DOHH2 (cell line): ENCODE measurements around the gene CDK2.
A peak's percentile ranks its signal among the peaks of the same experiment; 100 is the strongest.

Experiments used
- H3F3A ChIP-seq: fragments of 200-600 bp; sonication (generic), shearing (Covaris generic); 2 replicates; pipeline ENCODE4 v1.6.0; 2016; ENCODE audit warnings: antibody characterized with exemption, mild to moderate bottlenecking; ENCODE audit not compliant: control insufficient read depth, insufficient read depth
- H3K27ac ChIP-seq: fragments of 200-600 bp; sonication (generic); 2 replicates; pipeline ENCODE4 v1.5.1; 2014; ENCODE audit warnings: low read depth, mild to moderate bottlenecking, low read length, moderate library complexity
- H3K27me3 ChIP-seq: fragments of 200-600 bp; sonication (generic); 2 replicates; pipeline ENCODE4 v1.6.1; 2014; ENCODE audit warnings: mild to moderate bottlenecking, low read length, mixed read lengths; ENCODE audit not compliant: control insufficient read depth
- H3K36me3 ChIP-seq: fragments of 200-600 bp; sonication (generic); 2 replicates; pipeline ENCODE4 v1.6.1; 2014; ENCODE audit warnings: mild to moderate bottlenecking, low read length, moderate library complexity, mixed read lengths; ENCODE audit not compliant: control insufficient read depth
- H3K4me1 ChIP-seq: fragments of 200-600 bp; sonication (generic); 2 replicates; pipeline ENCODE4 v1.6.1; 2014; ENCODE audit warnings: mild to moderate bottlenecking, low read length, mixed read lengths; ENCODE audit not compliant: control insufficient read depth
- H3K4me2 ChIP-seq: fragments of 200-600 bp; sonication (generic); 2 replicates; pipeline ENCODE4 v1.6.0; 2014; ENCODE audit warnings: mild to moderate bottlenecking, low read length, moderate library complexity
- H3K4me3 ChIP-seq: fragments of 200-600 bp; sonication (generic); 2 replicates; pipeline ENCODE4 v1.5.1; 2014; ENCODE audit warnings: mild to moderate bottlenecking, low read length, mixed read lengths
- H3K79me2 ChIP-seq: fragments of 200-600 bp; sonication (generic); 2 replicates; pipeline ENCODE4 v1.6.1; 2014; ENCODE audit warnings: mild to moderate bottlenecking, low read length, mixed read lengths; ENCODE audit not compliant: control insufficient read depth
- H3K9me2 ChIP-seq: fragments of 200-600 bp; sonication (generic); replicated peaks from 2 replicates; pipeline ENCODE4 v1.6.1; 2014; ENCODE audit warnings: mild to moderate bottlenecking, low read length, mixed read lengths; ENCODE audit not compliant: control insufficient read depth
- H3K9me3 ChIP-seq: fragments of 200-600 bp; sonication (generic); 2 replicates; pipeline ENCODE4 v1.6.1; 2014; ENCODE audit warnings: antibody characterized with exemption, low read length, mixed read lengths; ENCODE audit not compliant: control insufficient read depth, insufficient read depth
- H4K20me1 ChIP-seq: fragments of 200-600 bp; sonication (generic); 2 replicates; pipeline ENCODE4 v1.6.0; 2014; ENCODE audit warnings: low read depth, mild to moderate bottlenecking, antibody characterized with exemption, low read length, moderate library complexity; ENCODE audit not compliant: control insufficient read depth, insufficient read depth
- EZH2phosphoT487 ChIP-seq: fragments of 200-600 bp; sonication (generic); IDR thresholded peaks from 2 replicates; pipeline ENCODE4 v1.6.1; 2017; ENCODE audit warnings: borderline replicate concordance, mild to moderate bottlenecking, antibody characterized with exemption, low read length, moderate library complexity, mixed read lengths
- TF ChIP-seq, protein P1 (sequence below): fragments of 200-600 bp; sonication (generic); IDR thresholded peaks from one replicate; pipeline ENCODE4 v1.5.1; 2014; ENCODE audit warnings: antibody characterized with exemption, mild to moderate bottlenecking, low read depth, low read length; ENCODE audit not compliant: poor library complexity, severe bottlenecking

CDK2 gene

DNA sequence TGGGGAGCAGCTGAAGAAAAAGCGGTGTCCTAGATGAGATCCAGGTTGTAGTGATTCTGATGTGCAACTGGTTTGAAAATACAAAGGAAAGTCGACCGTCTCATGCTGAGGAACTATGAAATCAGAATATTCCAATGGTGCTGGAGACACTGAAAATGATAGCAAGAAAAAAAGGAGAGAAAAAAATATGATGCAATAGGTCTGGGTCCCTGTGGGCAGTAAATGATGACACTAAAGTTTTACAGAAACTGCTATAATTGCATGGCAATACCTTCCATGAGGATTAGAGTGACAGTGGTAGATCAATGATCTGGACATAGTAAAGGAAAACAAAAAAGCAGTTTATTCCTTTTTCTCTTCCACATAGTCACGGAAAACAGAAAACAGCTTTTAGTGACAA is 41.3 kb upstream of the CDK2 start:
- Histone ChIP-seq H4K20me1 (no peaks in the 10 kb centered on the region), H3F3A (peaks cover 28% of the 10 kb centered on the region), H3K4me1 (peaks cover 48% of the 10 kb centered on the region), H3K36me3 (peaks cover 70% of the 10 kb centered on the region), H3K79me2 (peaks cover 78% of the 10 kb centered on the region), H3K9me2 (no peaks in the 10 kb centered on the region), H3K9me3 (no peaks in the 10 kb centered on the region), H3K4me3 (peak overlapping the region; percentile 95), H3K4me2 (peak overlapping the region; percentile 93), H3K27me3 (no peaks in the 10 kb centered on the region), H3K27ac (0 out of 2 replicates have a peak overlapping the region, but pooled peaks have one; percentile 97)
- TF ChIP-seq, protein P1, sequence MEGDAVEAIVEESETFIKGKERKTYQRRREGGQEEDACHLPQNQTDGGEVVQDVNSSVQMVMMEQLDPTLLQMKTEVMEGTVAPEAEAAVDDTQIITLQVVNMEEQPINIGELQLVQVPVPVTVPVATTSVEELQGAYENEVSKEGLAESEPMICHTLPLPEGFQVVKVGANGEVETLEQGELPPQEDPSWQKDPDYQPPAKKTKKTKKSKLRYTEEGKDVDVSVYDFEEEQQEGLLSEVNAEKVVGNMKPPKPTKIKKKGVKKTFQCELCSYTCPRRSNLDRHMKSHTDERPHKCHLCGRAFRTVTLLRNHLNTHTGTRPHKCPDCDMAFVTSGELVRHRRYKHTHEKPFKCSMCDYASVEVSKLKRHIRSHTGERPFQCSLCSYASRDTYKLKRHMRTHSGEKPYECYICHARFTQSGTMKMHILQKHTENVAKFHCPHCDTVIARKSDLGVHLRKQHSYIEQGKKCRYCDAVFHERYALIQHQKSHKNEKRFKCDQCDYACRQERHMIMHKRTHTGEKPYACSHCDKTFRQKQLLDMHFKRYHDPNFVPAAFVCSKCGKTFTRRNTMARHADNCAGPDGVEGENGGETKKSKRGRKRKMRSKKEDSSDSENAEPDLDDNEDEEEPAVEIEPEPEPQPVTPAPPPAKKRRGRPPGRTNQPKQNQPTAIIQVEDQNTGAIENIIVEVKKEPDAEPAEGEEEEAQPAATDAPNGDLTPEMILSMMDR = no peak
- TF ChIP-seq EZH2phosphoT487 = no peak

DNA sequence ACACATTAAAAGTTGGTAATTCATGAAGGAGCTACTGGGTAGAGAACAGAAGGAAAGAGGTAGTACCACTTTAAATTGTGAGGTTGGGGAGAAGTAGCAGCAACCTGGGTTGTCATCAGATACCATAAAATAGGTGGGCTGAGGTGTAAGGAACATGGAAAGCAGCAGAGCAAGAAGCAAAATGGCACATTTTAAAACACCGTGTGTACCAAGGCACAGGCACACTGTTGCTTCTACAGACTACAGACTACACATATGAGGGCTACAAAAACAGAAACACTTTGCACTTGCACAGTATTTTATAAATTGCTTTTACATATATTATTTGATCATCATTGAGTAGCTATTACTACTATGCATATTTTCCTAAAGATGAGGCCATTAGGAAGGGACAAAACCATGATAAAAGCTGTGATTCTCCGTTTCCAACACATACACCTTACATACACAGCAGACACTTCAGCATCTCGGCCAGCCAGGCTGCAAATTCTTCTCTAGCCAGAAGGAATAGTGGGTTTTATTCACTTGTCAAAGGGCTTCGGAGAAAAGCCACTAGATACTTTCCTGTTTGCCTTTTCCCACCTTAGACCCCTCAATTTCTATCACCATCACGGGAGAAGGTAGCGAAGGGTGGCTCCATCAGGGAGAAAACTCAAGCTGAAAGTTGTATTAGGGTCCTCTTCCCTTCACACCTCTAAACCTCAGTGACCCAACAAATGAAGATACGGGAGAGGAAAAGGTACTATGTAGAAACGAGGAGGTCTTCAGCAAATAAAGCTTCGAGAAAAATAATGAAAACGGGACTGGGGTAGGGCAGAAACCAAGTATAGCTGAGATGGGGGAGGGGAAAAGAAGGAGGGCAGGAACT is 40.5 kb upstream of the CDK2 start:
- Histone ChIP-seq H3K4me1 (peaks cover 56% of the 10 kb centered on the region), H4K20me1 (no peaks in the 10 kb centered on the region), H3K36me3 (peaks cover 63% of the 10 kb centered on the region), H3F3A (peaks cover 31% of the 10 kb centered on the region), H3K9me2 (no peaks in the 10 kb centered on the region), H3K4me2 (peak overlapping the region; percentile 93), H3K79me2 (peaks cover 74% of the 10 kb centered on the region), H3K27ac (peak overlapping the region; percentile 97), H3K4me3 (peak overlapping the region; percentile 95), H3K27me3 (no peaks in the 10 kb centered on the region), H3K9me3 (no peaks in the 10 kb centered on the region)
- TF ChIP-seq, protein P1 = no peak
- no peak for TF ChIP-seq EZH2phosphoT487

DNA sequence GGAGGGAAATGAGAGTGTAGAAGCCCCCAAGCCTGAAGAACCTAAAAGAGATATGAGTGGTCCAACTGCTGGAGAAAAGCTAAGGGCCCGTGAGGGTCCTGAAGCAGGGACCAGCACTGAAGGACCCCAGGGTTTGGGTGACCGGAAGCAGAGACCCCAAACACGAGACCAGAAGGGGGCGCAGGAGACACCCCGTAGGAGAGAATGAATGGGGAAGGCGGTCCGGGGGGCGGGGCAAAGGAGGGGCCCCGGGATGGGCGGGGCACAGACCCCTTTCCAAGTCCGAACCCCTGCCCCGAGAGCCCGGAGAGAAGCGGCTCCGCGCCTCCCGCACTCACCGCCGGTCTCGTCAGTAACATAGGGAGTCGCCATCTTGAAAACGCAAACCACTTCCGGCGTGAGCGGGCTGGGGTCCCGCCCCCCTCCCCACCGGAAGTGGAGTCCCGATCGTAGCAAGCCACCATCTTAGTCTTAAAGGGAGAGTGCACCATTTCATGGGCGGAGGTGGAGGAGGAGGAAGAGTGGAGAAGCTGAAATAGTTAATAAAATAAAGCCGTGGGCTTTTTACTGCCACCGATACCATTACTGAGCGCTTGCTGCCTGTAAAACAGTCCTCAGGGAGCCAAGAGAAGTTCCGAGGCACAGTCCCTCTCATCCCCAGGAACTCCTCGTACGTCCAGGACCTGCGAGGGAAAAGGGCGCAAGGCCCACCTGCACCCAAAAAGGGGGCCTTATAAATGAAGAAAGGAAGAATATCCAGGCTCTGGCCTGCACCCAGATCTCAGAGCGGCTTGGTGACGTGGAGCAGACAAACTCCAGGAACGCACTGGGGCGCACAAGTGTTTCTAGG is 39.7 kb upstream of the CDK2 start:
- Histone ChIP-seq H3K27ac (peak overlapping the region; percentile 97), H4K20me1 (no peaks in the 10 kb centered on the region), H3K9me3 (no peaks in the 10 kb centered on the region), H3K9me2 (no peaks in the 10 kb centered on the region), H3K4me1 (peaks cover 58% of the 10 kb centered on the region), H3K4me2 (peak overlapping the region; percentile 93), H3F3A (peaks cover 31% of the 10 kb centered on the region), H3K27me3 (no peaks in the 10 kb centered on the region), H3K4me3 (peak overlapping the region; percentile 95), H3K79me2 (peaks cover 74% of the 10 kb centered on the region), H3K36me3 (peaks cover 65% of the 10 kb centered on the region)
- no peak for TF ChIP-seq EZH2phosphoT487
- TF ChIP-seq, protein P1 = peak; percentile 97
